Panc1 (cell line): Measurements from ENCODE around the gene PLPP7. TPM values are rescaled to one million over a fixed set of nuclear protein-coding genes. Genes with fewer than 3 reads are reported as not detected.
"Not testable (repeated sequence)": the region's sequence is repeated elsewhere in the genome, so short reads cannot be mapped to it uniquely, and the experiment has no call there.

Source experiments
- ATAC-seq: fragments of 200-7000 bp; cut with Tn5 transposase; 2 replicates; pipeline ENCODE4 v1.9.1; 2020; ENCODE audit warnings: mild to moderate bottlenecking, moderate library complexity
- BruUV-seq: library from RNA; stranded (reverse); fragments of 400-500 nt; replicated peaks from 2 replicates; lab custom pipeline; 2021; lab: Mats Ljungman, UMichigan
- CTCF ChIA-PET: fragments of 300-600 bp; sonication (Branson Sonifier 250); formaldehyde crosslinking; loops from one replicate; lab custom pipeline; 2022; ENCODE audit warnings: antibody characterized with exemption; lab: Charles Lee
- POLR2A ChIA-PET: fragments of 300-600 bp; sonication (Branson Sonifier 250); formaldehyde crosslinking; loops from one replicate; lab custom pipeline; 2022; ENCODE audit warnings: antibody characterized with exemption; lab: Charles Lee
- DNase-seq: peaks from one replicate; pipeline ENCODE4 v3.0.0-alpha.2; 2010; ENCODE audit warnings: low read depth, low spot score
- H3K27ac ChIP-seq: 2 replicates; pipeline ENCODE4 v1.5.1; 2011; ENCODE audit warnings: mild to moderate bottlenecking, low read length, inconsistent platforms
- H3K27me3 ChIP-seq: fragments of 200-500 bp; sonication (Bioruptor generic); 2 replicates; pipeline ENCODE4 v1.6.0; 2014; ENCODE audit warnings: low read length, inconsistent platforms; ENCODE audit not compliant: control insufficient read depth, insufficient read depth
- H3K36me3 ChIP-seq: fragments of 200-500 bp; sonication (Bioruptor generic); 2 replicates; pipeline ENCODE4 v1.5.1; 2014; ENCODE audit warnings: inconsistent platforms, mild to moderate bottlenecking, low read length, moderate library complexity; ENCODE audit not compliant: control insufficient read depth, insufficient read depth
- H3K4me1 ChIP-seq: 2 replicates; pipeline ENCODE4 v1.5.1; 2011; ENCODE audit warnings: inconsistent platforms, mild to moderate bottlenecking, low read length, moderate library complexity; ENCODE audit not compliant: control insufficient read depth, insufficient read depth
- H3K4me3 ChIP-seq, 2 experiments: 2 replicates each; pipeline ENCODE4 v1.5.1; 2011 to 2012; ENCODE audit warnings: low read depth in 2 of 2, low read length in 2 of 2, mild to moderate bottlenecking in 2 of 2, inconsistent platforms in 1 of 2, moderate library complexity in 1 of 2
- H3K9me3 ChIP-seq: fragments of 200-500 bp; sonication (Bioruptor generic); 2 replicates; pipeline ENCODE4 v1.5.1; 2014; ENCODE audit warnings: low read depth, mild to moderate bottlenecking, inconsistent platforms, low read length, moderate library complexity; ENCODE audit not compliant: control insufficient read depth, insufficient read depth
- POLR2AphosphoS5 ChIP-seq: IDR thresholded peaks from 2 replicates; pipeline ENCODE4 v1.6.1; 2012; ENCODE audit warnings: mild to moderate bottlenecking, low read depth, low read length, moderate library complexity
- SIN3A ChIP-seq: IDR thresholded peaks from 2 replicates; pipeline ENCODE4 v1.6.1; 2012; ENCODE audit warnings: low read depth, mild to moderate bottlenecking, low read length, moderate library complexity, borderline replicate concordance; ENCODE audit not compliant: insufficient read depth
- TCF7L2 ChIP-seq: IDR thresholded peaks from 2 replicates; pipeline ENCODE4 v1.6.1; 2011; ENCODE audit warnings: mild to moderate bottlenecking, low read depth, low read length, inconsistent platforms
- in situ Hi-C: cut with HindIII; loops from 2 replicates; pipeline ENCODE4 v1.10.0; 2016; ENCODE audit warnings: low sequenced_read_pairs, low pct_unique_long_range_greater_than_20kb
- intact Hi-C: fragments of 100-400 bp; cut with micrococcal nuclease; formaldehyde crosslinking; loops from one replicate; pipeline ENCODE4 v1.10.0; 2022; ENCODE audit not compliant: unreplicated experiment
- total RNA-seq: library from RNA; stranded (reverse); gene quantifications from one replicate; pipeline ENCODE4 v1.2.1, GENCODE V29; 2021; ENCODE audit not compliant: unreplicated experiment
- TF ChIP-seq, protein P1 (sequence below): fragments of 450-650 bp; IDR thresholded peaks from 2 replicates; pipeline ENCODE4 v1.5.1; 2017; ENCODE audit warnings: mild to moderate bottlenecking
- TF ChIP-seq, protein P2 (sequence below), 2 experiments: IDR thresholded peaks; 2 replicates each; pipeline ENCODE4 v1.6.1; 2011 to 2012; ENCODE audit warnings: low read depth in 2 of 2, control low read depth in 1 of 2, low read length in 1 of 2, mild to moderate bottlenecking in 1 of 2, moderate library complexity in 1 of 2; ENCODE audit not compliant: insufficient read depth in 1 of 2

Gene PLPP7
- total RNA-seq, 1 experiment from 2014 or later, result 3.3 TPM

DNA sequence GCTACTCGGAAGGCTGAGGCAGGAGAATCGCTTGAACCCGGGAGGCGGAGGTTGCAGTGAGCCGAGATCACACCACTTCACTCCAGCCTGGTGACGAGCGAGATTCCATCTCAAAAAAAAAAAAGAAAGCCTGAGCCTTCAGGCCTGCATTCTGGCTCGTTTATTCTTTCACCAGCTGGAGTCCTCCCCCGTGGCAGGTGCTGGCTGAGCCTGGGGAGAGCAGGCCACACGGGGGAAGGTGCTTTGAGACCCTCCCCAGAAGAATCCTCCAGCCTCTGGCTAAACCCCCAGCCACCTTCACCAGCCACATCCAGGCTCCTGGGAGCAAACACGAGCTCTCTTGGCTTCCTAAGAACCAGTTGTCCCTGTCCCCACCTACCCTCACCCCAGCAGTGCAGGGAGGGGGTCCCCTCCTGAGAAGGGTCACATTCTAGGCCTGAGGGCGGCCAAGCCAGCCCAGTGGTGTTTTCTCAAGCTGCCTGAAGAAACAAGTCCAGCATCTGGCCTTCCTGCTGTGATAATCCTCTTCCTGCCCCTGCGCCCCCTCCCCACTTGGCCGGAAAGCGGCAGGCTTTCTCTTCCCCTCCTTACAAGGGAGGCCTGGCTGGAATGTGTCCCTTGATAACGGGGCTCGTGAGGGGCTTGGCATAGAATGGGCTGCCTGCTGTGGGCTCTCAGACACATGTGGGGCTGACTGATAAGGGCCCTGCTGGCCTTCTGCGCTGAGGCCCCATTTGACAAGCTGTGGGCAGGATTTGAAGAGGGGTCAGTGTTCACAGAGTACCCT, 41.5 kb downstream of the PLPP7 start:
- H3K27ac ChIP-seq, result no peak overlapping the region
- TF ChIP-seq POLR2AphosphoS5 (no peak), SIN3A (no peak), TCF7L2 (no peak)
- TF ChIP-seq, protein P1, sequence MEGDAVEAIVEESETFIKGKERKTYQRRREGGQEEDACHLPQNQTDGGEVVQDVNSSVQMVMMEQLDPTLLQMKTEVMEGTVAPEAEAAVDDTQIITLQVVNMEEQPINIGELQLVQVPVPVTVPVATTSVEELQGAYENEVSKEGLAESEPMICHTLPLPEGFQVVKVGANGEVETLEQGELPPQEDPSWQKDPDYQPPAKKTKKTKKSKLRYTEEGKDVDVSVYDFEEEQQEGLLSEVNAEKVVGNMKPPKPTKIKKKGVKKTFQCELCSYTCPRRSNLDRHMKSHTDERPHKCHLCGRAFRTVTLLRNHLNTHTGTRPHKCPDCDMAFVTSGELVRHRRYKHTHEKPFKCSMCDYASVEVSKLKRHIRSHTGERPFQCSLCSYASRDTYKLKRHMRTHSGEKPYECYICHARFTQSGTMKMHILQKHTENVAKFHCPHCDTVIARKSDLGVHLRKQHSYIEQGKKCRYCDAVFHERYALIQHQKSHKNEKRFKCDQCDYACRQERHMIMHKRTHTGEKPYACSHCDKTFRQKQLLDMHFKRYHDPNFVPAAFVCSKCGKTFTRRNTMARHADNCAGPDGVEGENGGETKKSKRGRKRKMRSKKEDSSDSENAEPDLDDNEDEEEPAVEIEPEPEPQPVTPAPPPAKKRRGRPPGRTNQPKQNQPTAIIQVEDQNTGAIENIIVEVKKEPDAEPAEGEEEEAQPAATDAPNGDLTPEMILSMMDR, result no peak
- TF ChIP-seq, protein P2, sequence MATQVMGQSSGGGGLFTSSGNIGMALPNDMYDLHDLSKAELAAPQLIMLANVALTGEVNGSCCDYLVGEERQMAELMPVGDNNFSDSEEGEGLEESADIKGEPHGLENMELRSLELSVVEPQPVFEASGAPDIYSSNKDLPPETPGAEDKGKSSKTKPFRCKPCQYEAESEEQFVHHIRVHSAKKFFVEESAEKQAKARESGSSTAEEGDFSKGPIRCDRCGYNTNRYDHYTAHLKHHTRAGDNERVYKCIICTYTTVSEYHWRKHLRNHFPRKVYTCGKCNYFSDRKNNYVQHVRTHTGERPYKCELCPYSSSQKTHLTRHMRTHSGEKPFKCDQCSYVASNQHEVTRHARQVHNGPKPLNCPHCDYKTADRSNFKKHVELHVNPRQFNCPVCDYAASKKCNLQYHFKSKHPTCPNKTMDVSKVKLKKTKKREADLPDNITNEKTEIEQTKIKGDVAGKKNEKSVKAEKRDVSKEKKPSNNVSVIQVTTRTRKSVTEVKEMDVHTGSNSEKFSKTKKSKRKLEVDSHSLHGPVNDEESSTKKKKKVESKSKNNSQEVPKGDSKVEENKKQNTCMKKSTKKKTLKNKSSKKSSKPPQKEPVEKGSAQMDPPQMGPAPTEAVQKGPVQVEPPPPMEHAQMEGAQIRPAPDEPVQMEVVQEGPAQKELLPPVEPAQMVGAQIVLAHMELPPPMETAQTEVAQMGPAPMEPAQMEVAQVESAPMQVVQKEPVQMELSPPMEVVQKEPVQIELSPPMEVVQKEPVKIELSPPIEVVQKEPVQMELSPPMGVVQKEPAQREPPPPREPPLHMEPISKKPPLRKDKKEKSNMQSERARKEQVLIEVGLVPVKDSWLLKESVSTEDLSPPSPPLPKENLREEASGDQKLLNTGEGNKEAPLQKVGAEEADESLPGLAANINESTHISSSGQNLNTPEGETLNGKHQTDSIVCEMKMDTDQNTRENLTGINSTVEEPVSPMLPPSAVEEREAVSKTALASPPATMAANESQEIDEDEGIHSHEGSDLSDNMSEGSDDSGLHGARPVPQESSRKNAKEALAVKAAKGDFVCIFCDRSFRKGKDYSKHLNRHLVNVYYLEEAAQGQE (IDR thresholded peaks at IDR 0.05; ENCODE audit: insufficient read depth in 1 of 2, low read depth in 2 of 2, low read length in 1 of 2), result no peak
- BruUV-seq, result no TSS peak

DNA sequence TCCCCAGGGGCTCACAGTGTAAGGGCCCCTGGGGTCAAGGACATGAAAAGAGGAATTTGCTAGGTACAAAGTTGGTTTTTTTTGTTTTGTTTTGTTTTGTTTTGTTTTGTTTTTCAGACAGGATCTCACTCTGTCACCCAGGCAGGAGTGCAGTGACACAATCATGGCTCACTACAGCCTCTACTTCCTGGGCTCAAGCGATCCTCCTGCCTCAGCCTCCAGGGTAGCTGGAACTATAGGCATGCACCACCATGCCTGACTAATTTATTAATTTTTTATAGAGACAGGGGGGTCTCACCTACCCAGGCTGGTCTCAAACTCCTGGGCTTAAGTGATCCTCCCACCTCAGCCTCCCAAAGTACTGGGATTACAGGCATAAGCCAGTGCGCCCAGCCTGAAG, 42.5 kb downstream of the PLPP7 start:
- H3K4me1 ChIP-seq, POLR2A ChIA-PET, H3K36me3 ChIP-seq, DNase-seq, H3K9me3 ChIP-seq, in situ Hi-C loops, H3K4me3 ChIP-seq, H3K27me3 ChIP-seq, ATAC-seq, H3K27ac ChIP-seq, BruUV-seq, CTCF ChIA-PET, intact Hi-C loops: not testable (repeated sequence)

More for the DNA sequence above, 41.5 kb downstream of the PLPP7 start:
- intact Hi-C loops (no loop called here), in situ Hi-C loops (no loop called here)
- no peak for ATAC-seq
- CTCF ChIA-PET, result no interaction called here
- H3K27me3 ChIP-seq, result no peaks in the 10 kb centered on the region
- H3K36me3 ChIP-seq, result no peaks in the 10 kb centered on the region
- H3K4me1 ChIP-seq, result no peaks in the 10 kb centered on the region
- POLR2A ChIA-PET, result no interaction called here
- H3K9me3 ChIP-seq, result no peaks in the 10 kb centered on the region
- H3K4me3 ChIP-seq, result no peak overlapping the region
- DNase-seq, result no peak
